RWPE2 (cell line): ENCODE results near the gene RHEX.

Experiments used
- ATAC-seq: fragments of 200-7000 bp; cut with Tn5 transposase; 3 replicates; pipeline ENCODE4 v1.9.1; 2021; ENCODE audit warnings: low read depth
- DNase-seq: peaks from one replicate; pipeline ENCODE4 v3.0.0-alpha.2; 2020; ENCODE audit warnings: low spot score
- H3K27ac ChIP-seq: fragments of 450-650 bp; 2 replicates; pipeline ENCODE4 v1.5.1; 2017; ENCODE audit warnings: mild to moderate bottlenecking; ENCODE audit not compliant: poor library complexity, severe bottlenecking
- H3K27me3 ChIP-seq: fragments of 250-450 bp; sonication (Bioruptor Pico); 2 replicates; pipeline ENCODE4 v1.5.1; 2021; ENCODE audit warnings: mild to moderate bottlenecking, moderate library complexity; ENCODE audit not compliant: insufficient read depth, poor library complexity, severe bottlenecking
- H3K36me3 ChIP-seq: fragments of 250-450 bp; sonication (Bioruptor Pico); 2 replicates; pipeline ENCODE4 v1.5.1; 2020; ENCODE audit warnings: low read depth, mild to moderate bottlenecking, moderate library complexity
- H3K4me1 ChIP-seq: fragments of 250-450 bp; sonication (Bioruptor Pico); 2 replicates; pipeline ENCODE4 v1.5.1; 2021; ENCODE audit warnings: mild to moderate bottlenecking, moderate library complexity; ENCODE audit not compliant: insufficient read depth, poor library complexity, severe bottlenecking
- H3K4me3 ChIP-seq: fragments of 250-450 bp; sonication (Bioruptor Pico); 2 replicates; pipeline ENCODE4 v1.5.1; 2021; ENCODE audit warnings: mild to moderate bottlenecking, moderate library complexity; ENCODE audit not compliant: severe bottlenecking
- H3K9me3 ChIP-seq: fragments of 250-450 bp; sonication (Bioruptor Pico); 2 replicates; pipeline ENCODE4 v1.5.1; 2021; ENCODE audit warnings: mild to moderate bottlenecking, moderate library complexity; ENCODE audit not compliant: severe bottlenecking
- TF ChIP-seq, protein P1 (sequence below): fragments of 450-650 bp; IDR thresholded peaks from one replicate; pipeline ENCODE4 v1.5.1; 2017; ENCODE audit warnings: mild to moderate bottlenecking, moderate library complexity; ENCODE audit not compliant: poor library complexity, severe bottlenecking

The RHEX gene

DNA sequence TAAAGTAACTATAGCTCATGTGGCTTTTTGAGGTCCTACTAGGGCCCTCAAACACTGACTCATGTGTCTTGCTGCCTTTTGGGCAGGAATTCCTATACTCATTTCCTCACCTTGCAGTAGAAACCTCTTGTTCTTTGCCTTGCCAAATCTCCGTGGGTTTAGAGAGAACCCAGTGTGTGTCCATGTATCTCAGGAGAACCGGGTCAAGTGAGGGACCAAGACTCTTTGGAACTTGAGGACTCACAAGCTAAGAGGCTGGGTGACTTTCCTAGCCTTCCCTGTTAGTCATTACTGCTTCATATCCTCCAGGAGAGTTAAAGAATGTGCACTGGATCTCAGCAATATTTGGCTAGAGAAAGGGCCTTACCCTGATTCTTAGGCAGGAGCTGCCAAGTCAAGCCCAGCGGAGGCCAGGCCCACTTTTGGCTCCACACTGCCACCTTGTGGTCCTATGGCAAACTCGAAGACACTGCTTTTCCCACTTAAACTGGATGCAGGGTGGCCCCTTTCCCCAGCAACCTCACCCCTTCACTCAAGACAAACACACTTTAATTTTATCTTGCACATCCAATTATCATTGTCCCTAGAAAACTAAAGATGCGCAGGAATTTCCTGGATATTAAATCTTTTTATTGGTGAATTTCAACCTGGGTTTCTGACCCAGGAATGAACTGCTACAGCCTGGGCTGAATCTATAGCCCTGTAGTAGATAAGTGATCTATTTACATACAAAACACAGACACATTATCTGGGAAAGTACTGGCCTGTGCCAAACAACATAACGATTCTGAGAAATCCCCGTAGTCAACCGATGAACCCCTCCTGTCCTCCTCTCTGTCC lies 53.6 kb downstream of the RHEX start:
- H3K27ac ChIP-seq = no peak overlapping the region

DNA sequence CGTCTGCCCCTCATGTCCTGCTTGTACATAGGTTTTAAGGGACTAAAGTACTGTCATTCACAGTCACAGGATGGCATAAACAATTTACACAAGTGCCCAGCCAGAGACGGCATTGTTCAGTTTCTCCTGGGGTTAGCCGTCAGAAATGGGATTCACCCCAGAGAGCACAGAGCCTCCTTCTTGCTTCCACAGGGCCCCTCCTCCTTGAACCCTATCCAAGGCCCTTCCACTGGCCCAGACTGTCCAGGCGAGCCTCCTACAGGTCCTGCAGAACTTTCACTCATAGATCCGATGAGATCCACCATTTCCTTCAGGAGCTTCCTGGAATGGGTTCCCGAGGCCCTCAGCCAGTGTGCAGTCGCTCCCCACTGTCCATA lies 54.2 kb downstream of the RHEX start:
- no peaks in the 10 kb centered on the region for H3K27me3 ChIP-seq

More for the DNA sequence above, 53.6 kb downstream of the RHEX start:
- no peak overlapping the region for H3K4me3 ChIP-seq
- DNase-seq (no peak), ATAC-seq (peak; percentile 89)
- H3K36me3 ChIP-seq = no peaks in the 10 kb centered on the region
- H3K4me1 ChIP-seq = no peaks in the 10 kb centered on the region
- no peaks in the 10 kb centered on the region for H3K9me3 ChIP-seq
- H3K27me3 ChIP-seq = no peaks in the 10 kb centered on the region
- TF ChIP-seq, protein P1, sequence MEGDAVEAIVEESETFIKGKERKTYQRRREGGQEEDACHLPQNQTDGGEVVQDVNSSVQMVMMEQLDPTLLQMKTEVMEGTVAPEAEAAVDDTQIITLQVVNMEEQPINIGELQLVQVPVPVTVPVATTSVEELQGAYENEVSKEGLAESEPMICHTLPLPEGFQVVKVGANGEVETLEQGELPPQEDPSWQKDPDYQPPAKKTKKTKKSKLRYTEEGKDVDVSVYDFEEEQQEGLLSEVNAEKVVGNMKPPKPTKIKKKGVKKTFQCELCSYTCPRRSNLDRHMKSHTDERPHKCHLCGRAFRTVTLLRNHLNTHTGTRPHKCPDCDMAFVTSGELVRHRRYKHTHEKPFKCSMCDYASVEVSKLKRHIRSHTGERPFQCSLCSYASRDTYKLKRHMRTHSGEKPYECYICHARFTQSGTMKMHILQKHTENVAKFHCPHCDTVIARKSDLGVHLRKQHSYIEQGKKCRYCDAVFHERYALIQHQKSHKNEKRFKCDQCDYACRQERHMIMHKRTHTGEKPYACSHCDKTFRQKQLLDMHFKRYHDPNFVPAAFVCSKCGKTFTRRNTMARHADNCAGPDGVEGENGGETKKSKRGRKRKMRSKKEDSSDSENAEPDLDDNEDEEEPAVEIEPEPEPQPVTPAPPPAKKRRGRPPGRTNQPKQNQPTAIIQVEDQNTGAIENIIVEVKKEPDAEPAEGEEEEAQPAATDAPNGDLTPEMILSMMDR = peak; percentile 88

DNA sequence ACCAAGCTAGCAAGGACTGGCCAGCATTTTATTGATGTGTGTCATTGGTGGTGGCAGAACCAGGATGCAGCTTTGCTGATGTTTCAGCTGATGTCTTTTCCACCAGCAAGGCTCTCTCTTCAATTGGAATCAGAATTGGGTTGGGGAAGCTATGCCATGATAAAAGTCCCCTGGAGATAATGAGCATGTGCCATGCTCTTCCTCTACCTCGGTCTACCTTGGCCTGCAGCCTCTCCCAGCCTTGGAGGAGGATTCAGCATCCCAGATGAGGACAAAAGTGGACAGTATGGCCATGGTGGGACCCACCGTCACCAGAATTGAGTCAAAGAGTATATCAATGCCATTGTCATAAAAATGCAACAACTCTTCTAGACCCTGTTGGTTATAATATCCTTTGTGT lies 55.7 kb downstream of the RHEX start:
- no peak overlapping the region for H3K4me3 ChIP-seq
- TF ChIP-seq, protein P1 = no peak
- no peaks in the 10 kb centered on the region for H3K4me1 ChIP-seq
- no peak for ATAC-seq
- no peaks in the 10 kb centered on the region for H3K36me3 ChIP-seq
- DNase-seq = no peak
- H3K27me3 ChIP-seq = no peaks in the 10 kb centered on the region
- H3K27ac ChIP-seq = no peak overlapping the region
- H3K9me3 ChIP-seq = no peaks in the 10 kb centered on the region

More for the DNA sequence above, 54.2 kb downstream of the RHEX start:
- DNase-seq (no peak), ATAC-seq (no peak)
- H3K36me3 ChIP-seq = no peaks in the 10 kb centered on the region
- no peaks in the 10 kb centered on the region for H3K9me3 ChIP-seq
- no peak overlapping the region for H3K4me3 ChIP-seq
- TF ChIP-seq, protein P1 = no peak
- H3K4me1 ChIP-seq = no peaks in the 10 kb centered on the region
- H3K27ac ChIP-seq = no peak overlapping the region

DNA sequence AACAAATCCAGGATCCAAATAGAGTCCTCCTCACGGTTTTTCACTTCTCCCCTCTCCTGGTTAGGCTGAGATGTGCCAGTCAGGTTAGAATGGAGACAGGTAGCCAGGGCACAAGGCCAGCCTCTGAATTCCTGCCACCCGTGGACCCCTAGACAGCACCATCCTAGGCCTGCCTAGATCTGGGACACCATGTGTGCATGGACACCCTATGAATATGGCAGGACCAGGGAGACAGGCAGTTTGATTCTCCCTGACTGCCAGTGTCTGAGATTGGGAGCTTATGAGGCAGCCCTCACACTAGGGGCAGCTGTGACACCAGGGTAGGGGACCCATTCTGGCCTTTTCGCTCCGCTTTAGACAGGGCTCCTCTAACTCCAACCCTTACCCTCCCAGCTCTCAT lies 56.7 kb downstream of the RHEX start:
- no peak overlapping the region for H3K4me3 ChIP-seq
- TF ChIP-seq, protein P1 = no peak
- no peaks in the 10 kb centered on the region for H3K4me1 ChIP-seq
- no peaks in the 10 kb centered on the region for H3K27me3 ChIP-seq
- no peak overlapping the region for H3K27ac ChIP-seq
- DNase-seq = no peak
- no peaks in the 10 kb centered on the region for H3K9me3 ChIP-seq
- ATAC-seq = no peak
- no peaks in the 10 kb centered on the region for H3K36me3 ChIP-seq

DNA sequence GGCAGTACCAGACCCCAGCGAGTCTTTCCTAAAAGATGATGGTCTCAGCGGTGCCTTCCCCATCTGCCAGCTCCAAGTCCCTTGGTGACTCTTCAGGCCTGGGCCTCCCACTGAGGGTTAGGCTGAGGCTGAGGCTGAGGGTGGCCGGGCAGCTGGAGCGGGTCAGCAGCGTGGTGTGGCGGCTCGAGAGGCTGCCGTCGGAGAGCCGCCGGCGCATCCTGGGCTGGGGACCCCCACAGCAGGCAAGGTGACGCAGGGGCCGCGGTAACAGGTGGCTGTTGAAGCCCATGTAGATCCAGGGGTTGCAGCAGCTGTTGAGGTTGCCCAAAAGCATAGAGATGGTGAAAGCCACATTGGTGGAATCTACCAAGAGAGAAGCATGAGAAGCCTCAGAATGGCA lies 57.2 kb downstream of the RHEX start:
- H3K9me3 ChIP-seq = no peaks in the 10 kb centered on the region
- ATAC-seq = no peak

More for the DNA sequence above, 57.2 kb downstream of the RHEX start:
- TF ChIP-seq, protein P1 = no peak
- no peaks in the 10 kb centered on the region for H3K4me1 ChIP-seq
- H3K27ac ChIP-seq = no peak overlapping the region
- no peaks in the 10 kb centered on the region for H3K36me3 ChIP-seq
- no peak overlapping the region for H3K4me3 ChIP-seq
- H3K27me3 ChIP-seq = no peaks in the 10 kb centered on the region
- no peak for DNase-seq
